K562 (cell line): ENCODE results near the gene UBXN6. TPM values are rescaled to one million over a fixed set of nuclear protein-coding genes. Genes with fewer than 3 reads are reported as not detected.

Source experiments
- ATAC-seq: fragments of 200-7000 bp; cut with Tn5 transposase; 3 replicates; pipeline ENCODE4 v1.9.1; 2020; ENCODE audit warnings: moderate library complexity
- BruUV-seq: library from RNA; stranded (reverse); fragments of 400-500 nt; replicated peaks from 2 replicates; lab custom pipeline; 2021; lab: Mats Ljungman, UMichigan
- CTCF ChIA-PET: fragments of 300-600 bp; formaldehyde crosslinking; extraction: SDS; loops from one replicate; lab custom pipeline; 2021; ENCODE audit warnings: low intra/inter-chr PET ratio; lab: Yijun Ruan, JAX
- POLR2A ChIA-PET: fragments of 300-600, 350-650 bp; sonication (Branson Sonifier 250); formaldehyde crosslinking; extraction: SDS; loops from one replicate; lab custom pipeline; 2021; ENCODE audit warnings: antibody characterized with exemption, inconsistent platforms; lab: Yijun Ruan, JAX
- DNase-seq, 4 experiments: peaks; one replicate each; pipeline versions ENCODE4 v3.0.0 to v3.0.0-alpha.2; 2011 to 2018; ENCODE audit warnings: low spot score in 3 of 4, mixed read lengths in 3 of 4; ENCODE audit errors: extremely low read depth in 1 of 4
- FAIRE-seq: peaks from 2 replicates; lab custom pipeline; 2011; peaks lifted over from hg19 to GRCh38; lab: Jason Lieb, UNC
- H2AFZ ChIP-seq: 2 replicates; pipeline ENCODE4 v1.6.0; 2011; ENCODE audit warnings: low read depth, low read length, control low read depth, inconsistent platforms
- H3K27ac ChIP-seq: fragments of 200-600 bp; 3 replicates; pipeline ENCODE4 v1.8.0; 2011; ENCODE audit warnings: low read depth, mild to moderate bottlenecking, control low read depth, inconsistent platforms, low read length, moderate library complexity, mixed read lengths; ENCODE audit errors: extremely low read depth
- H3K27me3 ChIP-seq, 2 experiments: fragments of 300-600 bp in 1 of 2; 2 replicates in 1 of 2; 3 replicates in 1 of 2; pipeline versions ENCODE4 v1.6.0 to v1.8.0; 2011; ENCODE audit warnings: inconsistent platforms in 2 of 2, low read length in 2 of 2, mild to moderate bottlenecking in 1 of 2, mixed read lengths in 1 of 2, moderate library complexity in 1 of 2; ENCODE audit not compliant: control insufficient read depth in 2 of 2, insufficient read depth in 2 of 2
- H3K36me3 ChIP-seq: fragments of 300-600 bp; 3 replicates; pipeline ENCODE4 v1.8.0; 2011; ENCODE audit warnings: mild to moderate bottlenecking, low read length, inconsistent platforms; ENCODE audit not compliant: control insufficient read depth, insufficient read depth
- H3K4me1 ChIP-seq, 2 experiments: fragments of 200-600 bp in 1 of 2; replicated peaks in 1 of 2; 2 replicates in 1 of 2; 3 replicates in 1 of 2; pipeline versions ENCODE4 v1.5.1 to v1.8.0; 2011; ENCODE audit warnings: inconsistent platforms in 2 of 2, low read length in 2 of 2, mild to moderate bottlenecking in 1 of 2, mixed read lengths in 1 of 2, moderate library complexity in 1 of 2; ENCODE audit not compliant: control insufficient read depth in 2 of 2, insufficient read depth in 2 of 2
- H3K4me2 ChIP-seq: 2 replicates; pipeline ENCODE4 v1.6.1; 2011; ENCODE audit warnings: low read length, control low read depth, inconsistent platforms, mixed read lengths; ENCODE audit not compliant: insufficient read depth
- H3K4me3 ChIP-seq: fragments of 200-600 bp; sonication (generic), shearing (Covaris generic); 2 replicates; pipeline ENCODE4 v1.5.1; 2016; ENCODE audit warnings: control low read depth, inconsistent platforms
- H3K79me2 ChIP-seq: fragments of 200-600 bp; 3 replicates; pipeline ENCODE4 v1.8.0; 2011; ENCODE audit warnings: low read length, inconsistent platforms; ENCODE audit not compliant: control insufficient read depth, insufficient read depth
- H3K9ac ChIP-seq, 2 experiments: 2 replicates each; pipeline versions ENCODE4 v1.6.0 to v1.6.1; 2011; ENCODE audit warnings: low read depth in 2 of 2, low read length in 2 of 2, control low read depth in 1 of 2, inconsistent platforms in 1 of 2, mild to moderate bottlenecking in 1 of 2, mixed read lengths in 1 of 2; ENCODE audit not compliant: insufficient read depth in 1 of 2
- H3K9me1 ChIP-seq: one replicate; pipeline ENCODE4 v1.6.0; 2011; ENCODE audit warnings: inconsistent platforms, mild to moderate bottlenecking, low read length, moderate library complexity; ENCODE audit not compliant: control insufficient read depth, insufficient read depth
- H3K9me3 ChIP-seq: replicated peaks from 2 replicates; pipeline ENCODE4 v1.5.1; 2011; ENCODE audit warnings: low read depth, low read length, inconsistent platforms; ENCODE audit not compliant: control insufficient read depth, insufficient read depth
- H4K20me1 ChIP-seq: replicated peaks from 2 replicates; pipeline ENCODE4 v1.6.1; 2011; ENCODE audit warnings: low read length, inconsistent platforms, mixed read lengths; ENCODE audit not compliant: control insufficient read depth, insufficient read depth
- ARID2 ChIP-seq: fragments of 450-650 bp; IDR thresholded peaks from 2 replicates; pipeline ENCODE4 v1.6.1; 2017; ENCODE audit warnings: antibody characterized with exemption, mild to moderate bottlenecking
- ELF2 ChIP-seq: fragments of 250-450 bp; sonication (Bioruptor Pico); IDR thresholded peaks from 2 replicates; pipeline ENCODE4 v1.5.0; 2021; ENCODE audit warnings: mild to moderate bottlenecking
- ERF ChIP-seq: fragments of 450-650 bp; formaldehyde crosslinking; IDR thresholded peaks from 2 replicates; pipeline ENCODE4 v1.4.0; 2020; ENCODE audit warnings: mild to moderate bottlenecking, mixed read lengths
- FOXK1 ChIP-seq: sonication (generic); formaldehyde crosslinking; IDR thresholded peaks from 2 replicates; pipeline ENCODE4 v1.8.0; 2022; ENCODE audit warnings: missing genetic modification reagents, mild to moderate bottlenecking, borderline replicate concordance
- GATAD2A ChIP-seq: fragments of 450-650 bp; IDR thresholded peaks from 2 replicates; pipeline ENCODE4 v1.6.1; 2017
- HNRNPUL1 ChIP-seq: fragments of 200-400 bp; formaldehyde crosslinking; IDR thresholded peaks from 2 replicates; pipeline ENCODE4 v1.6.1; 2017; ENCODE audit warnings: low read length
- ILF3 ChIP-seq: fragments of 450-650 bp; IDR thresholded peaks from 2 replicates; pipeline ENCODE4 v1.6.1; 2018; ENCODE audit warnings: antibody characterized with exemption, mild to moderate bottlenecking, moderate library complexity, borderline replicate concordance
- MAX ChIP-seq: sonication (generic); formaldehyde crosslinking; IDR thresholded peaks from 2 replicates; pipeline ENCODE4 v1.9.0; 2022; ENCODE audit warnings: mild to moderate bottlenecking, missing genetic modification reagents
- MED1 ChIP-seq: sonication (generic); formaldehyde crosslinking; IDR thresholded peaks from 2 replicates; pipeline ENCODE4 v1.8.1; 2023; ENCODE audit warnings: missing genetic modification reagents, borderline replicate concordance
- MEIS2 ChIP-seq: fragments of 450-650 bp; IDR thresholded peaks from 2 replicates; pipeline ENCODE4 v1.6.1; 2014; ENCODE audit warnings: mild to moderate bottlenecking; ENCODE audit not compliant: partially characterized antibody
- PPARD ChIP-seq: fragments of 250-450 bp; sonication (Bioruptor Pico); IDR thresholded peaks from 2 replicates; pipeline ENCODE4 v1.8.0; 2022; ENCODE audit warnings: inconsistent platforms, mild to moderate bottlenecking, moderate library complexity
- PRPF4 ChIP-seq: fragments of 200-400 bp; formaldehyde crosslinking; IDR thresholded peaks from one replicate; pipeline ENCODE4 v1.6.1; 2017; ENCODE audit warnings: low read length, low read depth, mild to moderate bottlenecking; ENCODE audit not compliant: insufficient read depth, poor library complexity, severe bottlenecking
- TAF15 ChIP-seq: fragments of 200-400 bp; formaldehyde crosslinking; IDR thresholded peaks from 2 replicates; pipeline ENCODE4 v1.6.1; 2017; ENCODE audit warnings: mild to moderate bottlenecking, low read depth, low read length, moderate library complexity
- UBTF ChIP-seq, 2 experiments: IDR thresholded peaks; 2 replicates each; pipeline ENCODE4 v1.6.1; 2012; ENCODE audit warnings: improper control_type of control experiment in 2 of 2, low read depth in 2 of 2, low read length in 2 of 2, borderline replicate concordance in 1 of 2
- VEZF1 ChIP-seq: fragments of 200-800 bp; sonication (Bioruptor generic); IDR thresholded peaks from 2 replicates; pipeline ENCODE4 v1.6.1; 2017; ENCODE audit warnings: missing genetic modification characterization, missing compliant biosample characterization
- ZBTB1 ChIP-seq: sonication (generic); formaldehyde crosslinking; IDR thresholded peaks from 2 replicates; pipeline ENCODE4 v1.8.1; 2023; ENCODE audit warnings: missing genetic modification reagents, low read depth, mild to moderate bottlenecking, borderline replicate concordance
- ZEB2 ChIP-seq: fragments of 450-650 bp; IDR thresholded peaks from 2 replicates; pipeline ENCODE4 v1.6.1; 2016
- ZNF134 ChIP-seq: fragments of 250-450 bp; sonication (Bioruptor Pico); conservative IDR thresholded peaks from 2 replicates; pipeline ENCODE4 v1.4.0; 2020
- ZNF695 ChIP-seq: fragments of 450-650 bp; formaldehyde crosslinking; IDR thresholded peaks from 2 replicates; pipeline ENCODE4 v1.4.0; 2020; ENCODE audit warnings: mild to moderate bottlenecking, moderate library complexity
- WGBS: fragments of 100-300 bp; shearing (Covaris generic); methylation state at CpG from one replicate; pipeline ENCODE4 v1.1.6; 2016; ENCODE audit warnings: low coverage, mixed read lengths; ENCODE audit not compliant: insufficient coverage; ENCODE audit errors: missing lambda C conversion rate; 5-methylcytosine and 5-hydroxymethylcytosine counted together
- in situ Hi-C: fragments of 300-500 bp; cut with MboI; formaldehyde crosslinking; loops from 4 replicates; pipeline ENCODE4 v1.15.0; 2018; ENCODE audit warnings: inconsistent platforms, mixed read lengths
- intact Hi-C: fragments of 100-400 bp; cut with micrococcal nuclease; formaldehyde crosslinking; loops from 2 replicates; pipeline ENCODE4 v1.14.2; 2022
- polyA plus RNA-seq, 8 experiments: library from polyadenylated mRNA; depleted of rRNA in 4 of 8; stranded (reverse) in 5 of 8; unstranded in 3 of 8; fragments of >200 nt; fragmentation: Nextera tagmentation in 2 of 8; fragmentation: Illumina TruSeq in 1 of 8; extraction: Ambion mirVana in 2 of 8; extraction: Trizol in 1 of 8; gene quantifications; 2 replicates each; pipeline versions ENCODE4 v1.2.1 to v1.2.3, GENCODE V29; 2011 to 2014; ENCODE audit warnings: inconsistent platforms in 1 of 8, missing spikeins in 1 of 8
- total RNA-seq, 7 experiments: library from RNA; depleted of rRNA in 6 of 7; stranded (reverse); fragments of >200 nt in 6 of 7; fragmentation: Illumina TruSeq in 2 of 7; extraction: Trizol in 2 of 7; gene quantifications; 2 replicates each; pipeline versions ENCODE4 v1.2.1 to v1.2.3, GENCODE V29; 2011 to 2021; ENCODE audit warnings: low replicate concordance in 1 of 7

UBXN6 gene
- total and polyA plus RNA-seq, 9 of the 15 experiments (the other 6 are each of a cell fraction or from before 2014, with no cell fraction given) = 0.48 to 90.2 (median 29.5) TPM

- Histone ChIP-seq H3K4me3 (no peak overlapping the region), H3K9me1 (no peaks in the 10 kb centered on the region), H3K9ac (no peak overlapping the region), H3K36me3 (peaks cover 95% of the 10 kb centered on the region), H4K20me1 (peaks cover 32% of the 10 kb centered on the region), H3K27me3 (no peaks in the 10 kb centered on the region), H3K9me3 (no peaks in the 10 kb centered on the region), H3K27ac (peak overlapping the region; percentile 32; the same call in 1 of the 3 replicates), H3K79me2 (peaks cover 91% of the 10 kb centered on the region), H2AFZ (no peak overlapping the region)
- ChIA-PET POLR2A (interaction anchor here (0.5 to 4.1 kb wide), 5 partner anchors 9 to 545 kb away, joined by 3 to 24 read pairs (median 5); partner anchors contain the start of gene CHAF1A), CTCF (no interaction called here)
- in situ Hi-C loops = no loop called here
- no peak for DNase-seq
- TF ChIP-seq ZNF695 (CRISPR knock-in tag) (no peak), PRPF4 (no peak), HNRNPUL1 (no peak), ELF2 (CRISPR knock-in tag) (no peak), PPARD (no peak), VEZF1 (no peak), ILF3 (no peak), GATAD2A (no peak), TAF15 (no peak), ZNF134 (no peak), ARID2 (no peak), MED1 (CRISPR knock-in tag) (no peak), MAX (CRISPR knock-in tag) (no peak), ZEB2 (no peak), FOXK1 (CRISPR knock-in tag) (no peak), UBTF (IDR thresholded peaks at IDR 0.05; ENCODE audit: borderline replicate concordance in 1 of 2, low read depth in 2 of 2, low read length in 2 of 2) (no peak), ERF (CRISPR knock-in tag) (no peak), MEIS2 (no peak), ZBTB1 (CRISPR knock-in tag) (no peak)
- TF ChIP-seq, all 486 proteins: peak for 0
- FAIRE-seq (no peak), ATAC-seq (no peak)
- Histone ChIP-seq H3K4me2 (no peak overlapping the region), H3K4me1 (peaks cover 4 to 19% of the 10 kb centered on the region in 2 experiments; a peak in 4 of 5 replicates)
- no TSS peak for BruUV-seq
- intact Hi-C loops = no loop called here
- 95% methylated on average over 3 of the region's 3 CpGs for WGBS
Measured at GRCh38 chr19:4413588-4413987, 44.0 kb downstream of the UBXN6 start.
